Esophagus squamous epithelium (tissue), 5 donors: Measurements from ENCODE around the gene FBXW2. TPM values are rescaled to one million over a fixed set of nuclear protein-coding genes. Genes with fewer than 3 reads are reported as not detected.

Source experiments
- DNase-seq: peaks from one replicate; lab custom pipeline; 2025; lab: John Stamatoyannopoulos, UW
- H3K27ac ChIP-seq, 4 donors: fragments of 200-600 bp; sonication (generic); one replicate each; pipeline ENCODE4 v1.5.1; 2016 to 2019; ENCODE audit warnings: mild to moderate bottlenecking in 1 of 4
- H3K27me3 ChIP-seq, 4 donors: fragments of 200-600 bp; sonication (generic); 1 replicate in 3 of 4; 2 replicates in 1 of 4; pipeline versions ENCODE4 v1.5.1 to v1.6.0; 2017 to 2021; ENCODE audit warnings: antibody characterized with exemption in 1 of 4
- H3K36me3 ChIP-seq, 3 donors: fragments of 200-600 bp; sonication (generic); one replicate each; pipeline ENCODE4 v1.5.1; 2016 to 2019
- H3K4me1 ChIP-seq, 3 donors: fragments of 200-600 bp; sonication (generic); one replicate each; pipeline ENCODE4 v1.5.1; 2017 to 2019
- H3K4me3 ChIP-seq, 4 donors: fragments of 200-600 bp; sonication (generic); 1 replicate in 3 of 4; 2 replicates in 1 of 4; pipeline ENCODE4 v1.5.1; 2016 to 2019; ENCODE audit warnings: mild to moderate bottlenecking in 2 of 4, moderate library complexity in 1 of 4
- H3K9me3 ChIP-seq, 3 donors: fragments of 200-600 bp; sonication (generic); one replicate each; pipeline ENCODE4 v1.5.1; 2016 to 2019
- POLR2A ChIP-seq, 4 donors: fragments of 450-650 bp; IDR thresholded peaks; one replicate each; pipeline ENCODE4 v1.6.1; 2017; ENCODE audit warnings: antibody characterized with exemption in 4 of 4, mild to moderate bottlenecking in 4 of 4, moderate library complexity in 3 of 4
- WGBS, 2 donors: methylation state at CpG; one replicate each; pipeline ENCODE4 v1.1.5; 2018; 5-methylcytosine and 5-hydroxymethylcytosine counted together
- intact Hi-C: fragments of 100-400 bp; cut with DNase I; formaldehyde crosslinking; loops from one replicate; pipeline ENCODE4 v1.15.0; 2022
- total RNA-seq, 4 donors: library from RNA; depleted of rRNA; stranded (reverse); fragments of >200 nt; gene quantifications; one replicate each; pipeline ENCODE4 v1.1.0, GENCODE V29; 2016
- TF ChIP-seq, protein P1 (sequence below), 6 experiments: fragments of 450-650 bp in 4 of 6; fragments of 200-600 bp in 2 of 6; sonication (generic) in 2 of 6; IDR thresholded peaks; one replicate each; pipeline ENCODE4 v1.5.1; 2016 to 2019; ENCODE audit warnings: antibody characterized with exemption in 6 of 6, mild to moderate bottlenecking in 4 of 6, moderate library complexity in 4 of 6
- donor health status: DM: yes; HTN: yes; CAD: no.

FBXW2 gene
- total RNA-seq, 4 donors from 2014 or later = 23.1 to 41.6 (median 31.7) TPM

DNA sequence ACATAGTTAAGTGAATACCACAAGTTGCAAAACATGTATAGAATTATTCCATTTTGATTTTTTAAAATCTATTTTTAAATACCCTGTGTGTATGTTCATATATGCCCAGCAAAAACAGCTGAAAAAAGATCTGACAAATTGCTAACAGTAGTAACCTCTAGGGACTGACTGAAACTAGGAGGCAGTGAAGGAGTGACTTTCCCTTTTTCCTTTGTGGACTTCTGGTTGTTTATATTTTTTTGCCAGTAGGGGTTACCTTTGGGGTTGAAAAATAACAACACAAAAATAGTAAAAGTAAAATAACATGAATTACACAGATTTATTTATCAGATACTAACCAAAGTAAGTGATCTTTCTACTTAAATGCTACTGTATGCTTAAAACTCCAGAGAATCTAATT is 81.9 kb downstream of the FBXW2 start:
- Histone ChIP-seq H3K4me1 (peaks cover 8 to 87% (median 47%) of the 10 kb centered on the region in 3 donors), H3K27ac (peak overlapping the region; percentile 51 to 94 (median 90)), H3K9me3 (no peaks in the 10 kb centered on the region), H3K4me3 (peak overlapping the region in 1 of 4 donors; percentile 75), H3K36me3 (no peaks in the 10 kb centered on the region), H3K27me3 (no peaks in the 10 kb centered on the region)
- no peak for DNase-seq
- no peak for TF ChIP-seq POLR2A (IDR thresholded peaks at IDR 0.05)
- TF ChIP-seq, protein P1, sequence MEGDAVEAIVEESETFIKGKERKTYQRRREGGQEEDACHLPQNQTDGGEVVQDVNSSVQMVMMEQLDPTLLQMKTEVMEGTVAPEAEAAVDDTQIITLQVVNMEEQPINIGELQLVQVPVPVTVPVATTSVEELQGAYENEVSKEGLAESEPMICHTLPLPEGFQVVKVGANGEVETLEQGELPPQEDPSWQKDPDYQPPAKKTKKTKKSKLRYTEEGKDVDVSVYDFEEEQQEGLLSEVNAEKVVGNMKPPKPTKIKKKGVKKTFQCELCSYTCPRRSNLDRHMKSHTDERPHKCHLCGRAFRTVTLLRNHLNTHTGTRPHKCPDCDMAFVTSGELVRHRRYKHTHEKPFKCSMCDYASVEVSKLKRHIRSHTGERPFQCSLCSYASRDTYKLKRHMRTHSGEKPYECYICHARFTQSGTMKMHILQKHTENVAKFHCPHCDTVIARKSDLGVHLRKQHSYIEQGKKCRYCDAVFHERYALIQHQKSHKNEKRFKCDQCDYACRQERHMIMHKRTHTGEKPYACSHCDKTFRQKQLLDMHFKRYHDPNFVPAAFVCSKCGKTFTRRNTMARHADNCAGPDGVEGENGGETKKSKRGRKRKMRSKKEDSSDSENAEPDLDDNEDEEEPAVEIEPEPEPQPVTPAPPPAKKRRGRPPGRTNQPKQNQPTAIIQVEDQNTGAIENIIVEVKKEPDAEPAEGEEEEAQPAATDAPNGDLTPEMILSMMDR (IDR thresholded peaks at IDR 0.05) = peak in 1 of 6 experiments; percentile 10
- intact Hi-C loops = no loop called here

DNA sequence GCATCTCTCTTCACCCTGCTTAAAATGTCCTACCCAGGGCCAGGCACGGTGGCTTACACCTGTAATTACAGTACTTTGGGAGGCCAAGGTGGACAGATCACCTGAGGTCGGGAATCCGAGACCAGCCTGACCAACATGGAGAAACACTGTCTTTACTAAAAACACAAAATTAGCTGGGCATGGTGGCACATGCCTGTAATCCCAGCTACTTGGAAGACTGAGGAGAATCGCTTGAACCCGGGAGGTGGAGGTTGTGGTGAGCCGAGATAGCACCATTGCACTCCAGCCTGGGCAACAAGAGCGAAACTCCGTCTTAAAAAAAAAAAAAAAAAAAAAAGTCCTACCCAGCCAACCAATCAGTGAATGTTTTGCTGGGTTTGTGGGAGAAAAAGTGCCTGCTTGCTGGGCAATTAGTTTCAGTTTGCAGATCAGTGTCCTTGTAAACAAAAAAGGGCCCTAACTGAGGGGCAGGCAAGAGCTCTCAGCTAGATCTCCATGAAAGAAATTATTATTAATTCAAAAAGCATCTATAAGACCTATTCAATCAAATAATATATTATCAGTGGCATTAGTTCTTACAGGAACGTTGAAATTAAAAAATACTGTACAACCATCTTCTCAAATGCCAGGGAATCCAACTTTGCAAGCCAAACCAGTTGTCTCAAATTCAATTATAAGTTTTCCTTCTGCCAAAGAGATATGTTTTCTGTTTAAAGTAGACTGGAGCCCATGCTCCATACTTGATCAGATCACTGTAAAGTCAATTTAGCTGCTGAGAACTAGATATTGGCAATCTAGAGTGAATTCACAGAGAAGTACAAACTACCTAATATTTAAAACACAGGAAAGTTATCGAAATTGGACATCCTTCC is 82.9 kb downstream of the FBXW2 start:
- Histone ChIP-seq H3K27ac (peak overlapping the region; percentile 83 to 94 (median 90)), H3K9me3 (no peaks in the 10 kb centered on the region), H3K36me3 (no peaks in the 10 kb centered on the region), H3K27me3 (no peaks in the 10 kb centered on the region), H3K4me1 (peaks cover 6 to 85% (median 42%) of the 10 kb centered on the region in 3 donors), H3K4me3 (peak overlapping the region in 3 of 4 donors; percentile 31 to 75 (median 34))
- DNase-seq = no peak
- intact Hi-C loops = no loop called here
- peak in 1 of 4 donors; percentile 34 for TF ChIP-seq POLR2A (IDR thresholded peaks at IDR 0.05)
- TF ChIP-seq, protein P1 (IDR thresholded peaks at IDR 0.05) = no peak
- WGBS, 2 donors = 25 to 26% methylated on average over 10 of the region's 10 CpGs

DNA sequence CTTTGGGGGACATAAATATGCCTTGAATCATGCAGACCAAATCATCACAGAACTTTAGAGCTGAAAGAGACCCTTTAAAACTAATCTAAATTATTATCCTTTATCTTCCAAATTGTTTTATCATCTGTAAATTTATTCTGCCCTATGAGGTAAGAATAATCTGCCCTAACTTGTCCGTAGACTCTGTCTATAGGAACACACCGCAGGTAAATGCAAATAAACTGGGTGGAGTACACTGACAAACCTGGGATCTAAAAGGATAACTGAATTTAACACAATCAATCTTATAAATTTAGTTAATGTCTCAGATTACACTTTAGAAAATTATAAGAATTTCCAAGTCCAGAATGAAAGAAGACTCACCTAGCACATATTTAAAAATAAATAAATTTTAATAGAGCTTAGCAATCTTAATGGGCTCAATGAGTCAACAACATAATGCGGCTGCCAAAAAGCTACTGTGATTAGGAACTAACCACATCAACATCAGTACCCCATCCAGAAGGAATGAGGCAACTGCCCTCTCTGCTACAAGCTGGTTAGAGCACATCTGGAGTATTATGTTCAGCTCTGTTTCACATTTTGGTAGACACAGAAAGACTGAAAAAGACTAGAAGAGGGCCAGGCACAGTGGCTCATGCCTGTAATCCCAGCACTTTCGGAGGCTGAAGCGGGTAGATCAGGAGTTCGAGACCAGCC is 84.5 kb downstream of the FBXW2 start:
- Histone ChIP-seq H3K27me3 (no peaks in the 10 kb centered on the region), H3K9me3 (no peaks in the 10 kb centered on the region), H3K4me1 (peaks cover 0 to 77% (median 36%) of the 10 kb centered on the region in 3 donors), H3K36me3 (peaks cover 0 to 6% (median 0%) of the 10 kb centered on the region in 3 donors), H3K4me3 (no peak overlapping the region), H3K27ac (peak overlapping the region; percentile 50 to 94 (median 90))
- 48 to 61% methylated on average over 6 of the region's 6 CpGs for WGBS, 2 donors
- intact Hi-C loops = no loop called here
- no peak for DNase-seq
- no peak for TF ChIP-seq POLR2A (IDR thresholded peaks at IDR 0.05)
- TF ChIP-seq, protein P1 (IDR thresholded peaks at IDR 0.05) = no peak

DNA sequence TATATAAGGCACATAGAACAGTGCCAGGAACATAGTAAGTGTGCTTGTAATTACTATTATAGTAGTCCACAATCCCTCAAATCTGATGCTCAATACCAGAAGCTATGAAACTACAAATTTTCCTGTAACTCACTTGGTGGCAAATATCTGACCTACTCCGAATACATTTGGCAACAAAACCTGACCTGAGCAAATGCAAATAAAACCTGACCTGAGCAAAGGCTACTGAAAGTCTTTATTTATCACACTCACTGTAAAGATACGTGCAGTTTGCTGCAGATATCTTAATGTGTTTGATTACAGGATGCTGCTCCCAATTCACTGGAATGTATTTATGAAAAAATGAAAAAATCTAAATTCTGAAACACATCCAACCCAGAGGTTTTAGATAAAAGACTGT is 86.0 kb downstream of the FBXW2 start:
- 84 to 91% methylated on average over 2 of the region's 2 CpGs for WGBS, 2 donors
- no peaks in the 10 kb centered on the region for H3K9me3 ChIP-seq
- TF ChIP-seq POLR2A (IDR thresholded peaks at IDR 0.05) = no peak
- TF ChIP-seq, protein P1 (IDR thresholded peaks at IDR 0.05) = no peak
- intact Hi-C loops = no loop called here
- no peak overlapping the region for H3K27ac ChIP-seq
- H3K4me1 ChIP-seq = peaks cover 0 to 76% (median 36%) of the 10 kb centered on the region in 3 donors
- no peak for DNase-seq
- H3K36me3 ChIP-seq = peaks cover 0 to 6% (median 0%) of the 10 kb centered on the region in 3 donors
- H3K27me3 ChIP-seq = no peaks in the 10 kb centered on the region
- no peak overlapping the region for H3K4me3 ChIP-seq

Other genes with a start within 250 kb of the FBXW2 start
- gene CDK5RAP2, start 213.2 kb downstream of the FBXW2 start, total RNA-seq = 10 to 100 TPM; 23.2 to 41.2 (median 33.8) TPM
- gene MEGF9, start 78.9 kb downstream of the FBXW2 start, total RNA-seq = 10 to 100 TPM; 16.2 to 20.8 (median 18.0) TPM
- 10 to 100 TPM; 21.4 to 35.3 (median 33.3) TPM for gene PSMD5, start 49.5 kb upstream of the FBXW2 start, total RNA-seq
- 10 to 100 TPM; 12.8 to 40.0 (median 30.9) TPM for gene PHF19, start 83.8 kb upstream of the FBXW2 start, total RNA-seq
- 1 to 10 TPM; 2.5 to 5.7 (median 2.8) TPM for gene TRAF1, start 133.4 kb upstream of the FBXW2 start, total RNA-seq